HG03558 (cell line): ENCODE measurements around the gene GATA6.

ENCODE experiments used
- ATAC-seq: cut with Tn5 transposase; IDR thresholded peaks from one replicate; pipeline ENCODE4 v1.9.1; 2021; ENCODE audit warnings: moderate number of reproducible peaks; ENCODE audit not compliant: unreplicated experiment; ENCODE audit errors: extremely low read depth

GATA6 gene

GRCh38 chr18:22169011-22169888 is at the start of gene GATA6:
Gene GATA6, plus strand, starts transcription at chr18:22169589. Its CDS starts 1,556 bp downstream, at chr18:22171145.
- ATAC-seq = no peak

- no peak for ATAC-seq
Observed at GRCh38 chr18:22124970-22125369, 44.4 kb upstream of the GATA6 start.

GRCh38 chr18:22128954-22129353 is 40.4 kb upstream of the GATA6 start:
- no peak for ATAC-seq

GRCh38 chr18:22129778-22130177 is 39.6 kb upstream of the GATA6 start:
- no peak for ATAC-seq

GRCh38 chr18:22132258-22132657 is 37.1 kb upstream of the GATA6 start:
- ATAC-seq = no peak

- no peak for ATAC-seq
Observed at GRCh38 chr18:22132763-22133162, 36.6 kb upstream of the GATA6 start.

- no peak for ATAC-seq
Observed at GRCh38 chr18:22136395-22136794, 33.0 kb upstream of the GATA6 start.

- no peak for ATAC-seq
Observed at GRCh38 chr18:22141211-22141610, 28.2 kb upstream of the GATA6 start.

- ATAC-seq = no peak
Observed at GRCh38 chr18:22143347-22144340, 25.7 kb upstream of the GATA6 start.

GRCh38 chr18:22145160-22145559 is 24.2 kb upstream of the GATA6 start:
- no peak for ATAC-seq

- no peak for ATAC-seq
Observed at GRCh38 chr18:22149710-22150109, 19.7 kb upstream of the GATA6 start.

GRCh38 chr18:22152093-22152492 is 17.3 kb upstream of the GATA6 start:
- no peak for ATAC-seq

GRCh38 chr18:22153428-22153827 is 16.0 kb upstream of the GATA6 start:
- ATAC-seq = no peak

GRCh38 chr18:22155584-22155983 is 13.8 kb upstream of the GATA6 start:
- ATAC-seq = no peak

GRCh38 chr18:22159014-22159413 is 10.4 kb upstream of the GATA6 start:
- no peak for ATAC-seq

GRCh38 chr18:22161090-22161489 is 8.3 kb upstream of the GATA6 start:
- no peak for ATAC-seq

- ATAC-seq = no peak
Observed at GRCh38 chr18:22163416-22164161, 5.8 kb upstream of the GATA6 start.

- ATAC-seq = no peak
Observed at GRCh38 chr18:22164337-22165048, 4.9 kb upstream of the GATA6 start.

- ATAC-seq = no peak
Observed at GRCh38 chr18:22165049-22165602, 4.3 kb upstream of the GATA6 start.
